A549 (cell line): ENCODE results near the gene MMP3. TPM values are rescaled to one million over a fixed set of nuclear protein-coding genes. Genes with fewer than 3 reads are reported as not detected.

Experiments used
- ATAC-seq, 2 experiments: fragments of 200-7000 bp in 1 of 2; fragments of >200 bp in 1 of 2; cut with Nextera tagmentation in 1 of 2; cut with Tn5 transposase in 1 of 2; 3 replicates each; pipeline versions ENCODE4 v1.8.0 to v1.9.1; 2018 to 2020; ENCODE audit warnings: mild to moderate bottlenecking in 1 of 2, moderate library complexity in 1 of 2
- CTCF ChIA-PET: fragments of 300-600 bp; sonication (Branson Sonifier 250); formaldehyde crosslinking; extraction: SDS; loops from one replicate; lab custom pipeline; 2021; ENCODE audit warnings: antibody characterized with exemption, inconsistent platforms; lab: Yijun Ruan, JAX
- POLR2A ChIA-PET: fragments of 350-600 bp; formaldehyde crosslinking; extraction: SDS; loops from one replicate; lab custom pipeline; 2021; ENCODE audit warnings: antibody characterized with exemption, inconsistent platforms; lab: Yijun Ruan, JAX
- DNase-seq, 2 experiments: peaks; one replicate each; pipeline versions ENCODE4 v3.0.0 to v3.0.0-alpha.2; 2011 to 2016; ENCODE audit warnings: low read depth in 1 of 2, low spot score in 1 of 2
- FAIRE-seq: peaks from 2 replicates; lab custom pipeline; 2011; peaks lifted over from hg19 to GRCh38; lab: Jason Lieb, UNC
- H3K27ac ChIP-seq, 2 experiments: fragments of >200 bp; sonication (Bioruptor Twin); formaldehyde crosslinking; 3 replicates each; pipeline ENCODE4 v1.5.1; 2016 to 2017
- H3K4me1 ChIP-seq: fragments of >200 bp; sonication (Bioruptor Twin); formaldehyde crosslinking; 3 replicates; pipeline ENCODE4 v1.6.1; 2016
- H3K4me2 ChIP-seq: fragments of >200 bp; sonication (Bioruptor Twin); formaldehyde crosslinking; 3 replicates; pipeline ENCODE4 v1.6.1; 2016
- H3K4me3 ChIP-seq: fragments of >200 bp; sonication (Bioruptor Twin); formaldehyde crosslinking; 3 replicates; pipeline ENCODE4 v1.5.1; 2016
- H3K9me3 ChIP-seq: fragments of >200 bp; sonication (Bioruptor Twin); formaldehyde crosslinking; 3 replicates; pipeline ENCODE4 v1.6.1; 2016
- BCL3 ChIP-seq: fragments of >200 bp; sonication (Bioruptor Twin); formaldehyde crosslinking; IDR thresholded peaks from 3 replicates; pipeline ENCODE4 v1.6.1; 2016
- BHLHE40 ChIP-seq: IDR thresholded peaks from 2 replicates; pipeline ENCODE4 v1.6.1; 2012; ENCODE audit warnings: low read depth, low read length, inconsistent platforms
- CEBPB ChIP-seq, 2 experiments: fragments of >200 bp in 1 of 2; sonication (Bioruptor Twin) in 1 of 2; formaldehyde crosslinking in 1 of 2; IDR thresholded peaks; 2 replicates each; pipeline ENCODE4 v1.6.1; 2012 to 2016
- CHD2 ChIP-seq: fragments of 150-350 bp; IDR thresholded peaks from 2 replicates; pipeline ENCODE4 v1.6.1; 2014; ENCODE audit warnings: low read length; ENCODE audit not compliant: partially characterized antibody
- CHD4 ChIP-seq: fragments of 200-600 bp; sonication (generic); IDR thresholded peaks from 2 replicates; pipeline ENCODE4 v1.6.1; 2016; ENCODE audit warnings: antibody characterized with exemption, mild to moderate bottlenecking, borderline replicate concordance
- EHF ChIP-seq: fragments of 250-450 bp; sonication (Bioruptor Pico); IDR thresholded peaks from 2 replicates; pipeline ENCODE4 v1.5.0; 2020; ENCODE audit warnings: mild to moderate bottlenecking
- EHMT2 ChIP-seq: fragments of 200-600 bp; sonication (generic); IDR thresholded peaks from 2 replicates; pipeline ENCODE4 v1.6.1; 2016; ENCODE audit warnings: antibody characterized with exemption, low read depth, mild to moderate bottlenecking, moderate library complexity
- ELK1 ChIP-seq: fragments of 150-350 bp; IDR thresholded peaks from 2 replicates; pipeline ENCODE4 v1.6.1; 2014; ENCODE audit warnings: low read depth, mild to moderate bottlenecking, low read length
- EP300 ChIP-seq, 2 experiments: fragments of >200 bp; sonication (Bioruptor Twin); formaldehyde crosslinking; IDR thresholded peaks; 2 replicates in 1 of 2; 3 replicates in 1 of 2; pipeline ENCODE4 v1.6.1; 2016 to 2017
- ESRRA ChIP-seq: fragments of 150-350 bp; IDR thresholded peaks from 2 replicates; pipeline ENCODE4 v1.6.1; 2014; ENCODE audit warnings: mild to moderate bottlenecking, low read length, borderline replicate concordance
- FOSL2 ChIP-seq, 2 experiments: fragments of 450-650 bp in 1 of 2; fragments of >200 bp in 1 of 2; sonication (Bioruptor Twin) in 1 of 2; formaldehyde crosslinking; IDR thresholded peaks; 2 replicates each; pipeline versions ENCODE4 v1.5.0 to v1.6.1; 2016 to 2020; ENCODE audit warnings: mild to moderate bottlenecking in 1 of 2, moderate library complexity in 1 of 2
- FOXS1 ChIP-seq: fragments of 250-450 bp; sonication (Bioruptor Pico); IDR thresholded peaks from 2 replicates; pipeline ENCODE4 v1.5.0; 2020; ENCODE audit warnings: mild to moderate bottlenecking, moderate library complexity
- HOXB5 ChIP-seq: fragments of 250-450 bp; sonication (Bioruptor Pico); IDR thresholded peaks from 2 replicates; pipeline ENCODE4 v1.5.0; 2020; ENCODE audit warnings: mild to moderate bottlenecking, moderate library complexity
- JUN ChIP-seq, 2 experiments: fragments of >200 bp; sonication (Bioruptor Twin); formaldehyde crosslinking; IDR thresholded peaks; 2 replicates in 1 of 2; 3 replicates in 1 of 2; pipeline ENCODE4 v1.6.1; 2016 to 2017
- MAFK ChIP-seq: fragments of 450-650 bp; IDR thresholded peaks from 2 replicates; pipeline ENCODE4 v1.6.1; 2014; ENCODE audit not compliant: partially characterized antibody
- MYC ChIP-seq: IDR thresholded peaks from 2 replicates; pipeline ENCODE4 v1.6.1; 2012; ENCODE audit warnings: mild to moderate bottlenecking, inconsistent platforms, low read length, improper control_type of control experiment, borderline replicate concordance
- NFE2L2 ChIP-seq: fragments of 150-350 bp; conservative IDR thresholded peaks from 2 replicates; pipeline ENCODE4 v1.6.1; 2014; ENCODE audit warnings: low read length
- NPAS2 ChIP-seq: fragments of 250-450 bp; sonication (Bioruptor Pico); IDR thresholded peaks from 2 replicates; pipeline ENCODE4 v1.8.0; 2022; ENCODE audit warnings: mild to moderate bottlenecking, moderate library complexity, borderline replicate concordance
- NR3C1 ChIP-seq: fragments of >200 bp; sonication (Bioruptor Twin); formaldehyde crosslinking; IDR thresholded peaks from 3 replicates; pipeline ENCODE4 v1.6.1; 2017
- PBX3 ChIP-seq: IDR thresholded peaks from 2 replicates; pipeline ENCODE4 v1.6.1; 2012
- PHF8 ChIP-seq: fragments of 200-600 bp; sonication (generic); IDR thresholded peaks from 2 replicates; pipeline ENCODE4 v1.6.1; 2016; ENCODE audit warnings: low read depth, mild to moderate bottlenecking, antibody characterized with exemption, moderate library complexity, borderline replicate concordance
- POLR2AphosphoS2 ChIP-seq: conservative IDR thresholded peaks from 2 replicates; pipeline ENCODE4 v1.6.1; 2012; ENCODE audit warnings: low read length, improper control_type of control experiment, inconsistent platforms
- RARB ChIP-seq: fragments of 250-450 bp; sonication (Bioruptor Pico); IDR thresholded peaks from 2 replicates; pipeline ENCODE4 v1.8.0; 2021; ENCODE audit warnings: mild to moderate bottlenecking, moderate library complexity
- RCOR1 ChIP-seq: fragments of 150-350 bp; IDR thresholded peaks from 2 replicates; pipeline ENCODE4 v1.6.1; 2014; ENCODE audit warnings: antibody characterized with exemption, low read length, low read depth
- REST ChIP-seq: fragments of 200-600 bp; sonication (generic); IDR thresholded peaks from 2 replicates; pipeline ENCODE4 v1.6.1; 2016; ENCODE audit warnings: antibody characterized with exemption, mild to moderate bottlenecking, moderate library complexity
- SREBF2 ChIP-seq: fragments of 450-650 bp; IDR thresholded peaks from 2 replicates; pipeline ENCODE4 v1.6.1; 2014; ENCODE audit warnings: mild to moderate bottlenecking, moderate library complexity
- ZFP36 ChIP-seq: fragments of 450-650 bp; IDR thresholded peaks from 2 replicates; pipeline ENCODE4 v1.6.1; 2014; ENCODE audit warnings: borderline replicate concordance; ENCODE audit not compliant: partially characterized antibody
- ZSCAN20 ChIP-seq: fragments of 250-450 bp; sonication (Bioruptor Pico); IDR thresholded peaks from 2 replicates; pipeline ENCODE4 v1.8.0; 2022; ENCODE audit warnings: mild to moderate bottlenecking, moderate library complexity
- WGBS: methylation state at CpG from one replicate; pipeline ENCODE4 v1.1.6; 2017; ENCODE audit errors: missing lambda C conversion rate; 5-methylcytosine and 5-hydroxymethylcytosine counted together
- polyA plus RNA-seq, 4 experiments: library from polyadenylated mRNA; depleted of rRNA in 3 of 4; stranded (reverse); fragments of >200 nt; fragmentation: RNase III in 1 of 4; extraction: RNeasy Plus Mini Kit Qiagen cat#74134 plus additional on column Dnase treatment in 1 of 4; gene quantifications; 2 replicates in 3 of 4; 3 replicates in 1 of 4; pipeline ENCODE4 v1.2.3, GENCODE V29; 2011 to 2017

The MMP3 gene
- polyA plus RNA-seq, 2 of the 4 experiments (the other 2 are of a cell fraction), result not detected

GRCh38 chr11:102837156-102837555 is 6.3 kb downstream of the MMP3 start:
- H3K4me2 ChIP-seq, result no peak overlapping the region
- FAIRE-seq, result no peak
- WGBS, result 57% methylated on average over 2 of the region's 2 CpGs

GRCh38 chr11:102836290-102836875 is 7.0 kb downstream of the MMP3 start:
- ChIA-PET CTCF (interaction anchor here (0.9 to 1.1 kb wide), 2 partner anchors 101 to 103 kb away, joined by 3 read pairs; no protein-coding TSS in a partner anchor), POLR2A (no interaction called here)
- no peaks in the 10 kb centered on the region for H3K9me3 ChIP-seq
- H3K4me2 ChIP-seq, result no peak overlapping the region
- H3K27ac ChIP-seq, result no peak overlapping the region
- H3K4me1 ChIP-seq, result no peaks in the 10 kb centered on the region
- DNase-seq (no peak), FAIRE-seq (no peak), ATAC-seq (no peak)
- H3K4me3 ChIP-seq, result no peak overlapping the region
- WGBS, result 16% methylated on average over 3 of the region's 3 CpGs
- TF ChIP-seq CHD4, result no peak
- TF ChIP-seq ESRRA, result no peak
- TF ChIP-seq NR3C1, result no peak
- no peak for TF ChIP-seq NPAS2
- no peak for TF ChIP-seq PHF8
- no peak for TF ChIP-seq ZFP36
- no peak for TF ChIP-seq ELK1
- no peak for TF ChIP-seq NFE2L2
- TF ChIP-seq HOXB5 (CRISPR knock-in tag), result no peak
- no peak for TF ChIP-seq EP300 (IDR thresholded peaks at IDR 0.05)
- no peak for TF ChIP-seq MYC
- no peak for TF ChIP-seq CHD2
- TF ChIP-seq ZSCAN20 (CRISPR knock-in tag), result no peak
- TF ChIP-seq EHMT2, result no peak

More at GRCh38 chr11:102837156-102837555, 6.3 kb downstream of the MMP3 start:
- no peak for ATAC-seq
- no peaks in the 10 kb centered on the region for H3K9me3 ChIP-seq
- H3K27ac ChIP-seq, result no peak overlapping the region
- H3K4me3 ChIP-seq, result no peak overlapping the region
- POLR2A ChIA-PET, result no interaction called here
- H3K4me1 ChIP-seq, result no peaks in the 10 kb centered on the region
- DNase-seq, result no peak
- CTCF ChIA-PET, result interaction anchor here (1.1 kb wide), 1 partner anchor 104 kb away, joined by 3 read pairs; no protein-coding TSS in a partner anchor
- TF ChIP-seq ZFP36, result no peak
- no peak for TF ChIP-seq RCOR1
- no peak for TF ChIP-seq EP300 (IDR thresholded peaks at IDR 0.05)
- no peak for TF ChIP-seq FOSL2 (IDR thresholded peaks at IDR 0.05)
- TF ChIP-seq FOSL2 (CRISPR knock-in tag; IDR thresholded peaks at IDR 0.05), result no peak
- TF ChIP-seq BHLHE40, result no peak
- TF ChIP-seq JUN (IDR thresholded peaks at IDR 0.05), result no peak
- TF ChIP-seq BCL3, result no peak
- TF ChIP-seq RARB, result no peak
- TF ChIP-seq MAFK, result no peak
- no peak for TF ChIP-seq SREBF2
- TF ChIP-seq NPAS2, result no peak
- TF ChIP-seq CEBPB (IDR thresholded peaks at IDR 0.05), result no peak
- TF ChIP-seq ESRRA, result no peak
- TF ChIP-seq POLR2AphosphoS2, result no peak
- TF ChIP-seq EHF (CRISPR knock-in tag), result no peak
- TF ChIP-seq REST, result no peak
- TF ChIP-seq PBX3, result no peak
- no peak for TF ChIP-seq FOXS1 (CRISPR knock-in tag)
